MM.1S (cell line): ENCODE measurements around the gene MSMP.

Source experiments
- EZH2 ChIP-seq: fragments of 300-600 bp; sonication (generic); optimal IDR thresholded peaks from 2 replicates; pipeline ENCODE3; 2017; ENCODE audit warnings: low read depth, mild to moderate bottlenecking, antibody characterized with exemption, low read length, mixed read lengths
- EZH2phosphoT487 ChIP-seq: fragments of 300-600 bp; sonication (generic); IDR thresholded peaks from 2 replicates; pipeline ENCODE4 v1.6.1; 2018; ENCODE audit warnings: antibody characterized with exemption, low read length
- TF ChIP-seq, protein P1 (sequence below): fragments of 300-600 bp; sonication (generic); IDR thresholded peaks from 2 replicates; pipeline ENCODE4 v1.5.1; 2016; ENCODE audit warnings: antibody characterized with exemption, low read length, mixed read lengths

DNA sequence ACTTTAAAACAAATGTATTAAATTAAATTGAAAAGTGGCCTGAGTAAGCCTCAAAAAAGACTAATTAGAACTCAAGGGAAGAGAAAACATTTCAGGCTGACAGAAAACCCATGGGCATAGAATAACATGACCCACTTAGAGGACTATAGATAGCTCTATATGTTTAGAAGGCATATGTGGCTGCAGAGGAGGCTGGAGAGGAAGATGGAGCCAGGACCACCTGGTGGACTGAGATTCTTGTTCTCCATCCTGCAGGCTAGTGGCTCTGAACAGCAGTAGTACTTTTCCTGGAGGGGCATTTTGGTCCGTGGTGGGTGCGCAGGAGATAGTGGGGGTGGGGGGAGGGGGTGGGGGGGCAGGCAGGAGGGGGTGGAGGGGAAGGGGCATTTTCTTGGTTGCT is 27.0 kb upstream of the MSMP start:
- TF ChIP-seq, protein P1, sequence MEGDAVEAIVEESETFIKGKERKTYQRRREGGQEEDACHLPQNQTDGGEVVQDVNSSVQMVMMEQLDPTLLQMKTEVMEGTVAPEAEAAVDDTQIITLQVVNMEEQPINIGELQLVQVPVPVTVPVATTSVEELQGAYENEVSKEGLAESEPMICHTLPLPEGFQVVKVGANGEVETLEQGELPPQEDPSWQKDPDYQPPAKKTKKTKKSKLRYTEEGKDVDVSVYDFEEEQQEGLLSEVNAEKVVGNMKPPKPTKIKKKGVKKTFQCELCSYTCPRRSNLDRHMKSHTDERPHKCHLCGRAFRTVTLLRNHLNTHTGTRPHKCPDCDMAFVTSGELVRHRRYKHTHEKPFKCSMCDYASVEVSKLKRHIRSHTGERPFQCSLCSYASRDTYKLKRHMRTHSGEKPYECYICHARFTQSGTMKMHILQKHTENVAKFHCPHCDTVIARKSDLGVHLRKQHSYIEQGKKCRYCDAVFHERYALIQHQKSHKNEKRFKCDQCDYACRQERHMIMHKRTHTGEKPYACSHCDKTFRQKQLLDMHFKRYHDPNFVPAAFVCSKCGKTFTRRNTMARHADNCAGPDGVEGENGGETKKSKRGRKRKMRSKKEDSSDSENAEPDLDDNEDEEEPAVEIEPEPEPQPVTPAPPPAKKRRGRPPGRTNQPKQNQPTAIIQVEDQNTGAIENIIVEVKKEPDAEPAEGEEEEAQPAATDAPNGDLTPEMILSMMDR, result no peak
- no peak for TF ChIP-seq EZH2phosphoT487
- TF ChIP-seq EZH2, result no peak
